KBM-7 (cell line): Measurements from ENCODE around the gene KRT39.
A peak's percentile ranks its signal among the peaks of the same experiment; 100 is the strongest.

Experiments used
- DNase-seq: peaks from one replicate; pipeline ENCODE4 v3.0.0-alpha.2; 2015
- in situ Hi-C: fragments of 300-500 bp; cut with MboI; formaldehyde crosslinking; loops from 2 replicates; pipeline ENCODE4 v1.14.3; 2020; ENCODE audit warnings: low sequenced_read_pairs, low pct_unique_long_range_greater_than_20kb, mixed read lengths

Gene KRT39

GRCh38 chr17:40914075-40914855 is 52.5 kb downstream of the KRT39 start:
- in situ Hi-C loops = loop anchor here (25.0 kb wide), 2 partner anchors 398 to 598 kb away; partner anchors contain the start of genes KRT13, KRT15, KRTAP16-1 and KRTAP17-1
- no peak for DNase-seq

- in situ Hi-C loops = loop anchor here (25.0 kb wide), 2 partner anchors 400 to 600 kb away; partner anchors contain the start of genes KRT13, KRT15, KRTAP16-1 and KRTAP17-1
- DNase-seq = no peak
Observed at GRCh38 chr17:40912486-40913210, 54.1 kb downstream of the KRT39 start.

- in situ Hi-C loops = loop anchor here (25.0 kb wide), 2 partner anchors 402 to 602 kb away; partner anchors contain the start of genes KRT13, KRT15, KRTAP16-1 and KRTAP17-1
- DNase-seq = no peak
Observed at GRCh38 chr17:40910441-40910841, 56.3 kb downstream of the KRT39 start.

GRCh38 chr17:40909755-40910154 is 57.0 kb downstream of the KRT39 start:
- DNase-seq = no peak
- in situ Hi-C loops = loop anchor here (25.0 kb wide), 2 partner anchors 403 to 603 kb away; partner anchors contain the start of genes KRT13, KRT15, KRTAP16-1 and KRTAP17-1

- in situ Hi-C loops = loop anchor here (25.0 kb wide), 2 partner anchors 403 to 603 kb away; partner anchors contain the start of genes KRT13, KRT15, KRTAP16-1 and KRTAP17-1
- peak; percentile 73 for DNase-seq
Observed at GRCh38 chr17:40909351-40909750, 57.4 kb downstream of the KRT39 start.
